Natural killer cell (primary cell): ENCODE data around the gene NCDN. TPM values are rescaled to one million over a fixed set of nuclear protein-coding genes. Genes with fewer than 3 reads are reported as not detected.
"Not testable (repeated sequence)": the region's sequence is repeated elsewhere in the genome, so short reads cannot be mapped to it uniquely, and the experiment has no call there.

ENCODE experiments used
- ATAC-seq, 3 donors: fragments of 150-1000 bp in 2 of 3; fragments of 200-7000 bp in 1 of 3; cut with Tn5 transposase; 1 replicate in 1 of 3; 2 replicates in 2 of 3; pipeline ENCODE4 v1.10.0; 2021; ENCODE audit warnings: mild to moderate bottlenecking in 2 of 3, moderate library complexity in 2 of 3
- DNase-seq, 2 donors: peaks; one replicate each; pipeline versions ENCODE4 v3.0.0 to v3.0.0-alpha.2; 2013 to 2021; ENCODE audit warnings: mixed read lengths in 1 of 2
- H3K27ac ChIP-seq: one replicate; pipeline ENCODE4 v1.5.1; 2013; ENCODE audit warnings: mild to moderate bottlenecking, low read length
- H3K27me3 ChIP-seq: one replicate; pipeline ENCODE4 v1.6.1; 2013; ENCODE audit warnings: low read length; ENCODE audit not compliant: control insufficient read depth, insufficient read depth
- H3K36me3 ChIP-seq: one replicate; pipeline ENCODE4 v1.6.1; 2013; ENCODE audit warnings: low read length; ENCODE audit not compliant: control insufficient read depth, insufficient read depth
- H3K4me1 ChIP-seq: one replicate; pipeline ENCODE4 v1.6.1; 2013; ENCODE audit warnings: low read length; ENCODE audit not compliant: control insufficient read depth, insufficient read depth
- H3K4me3 ChIP-seq: one replicate; pipeline ENCODE4 v1.5.1; 2013; ENCODE audit warnings: low read length
- H3K9me3 ChIP-seq: one replicate; pipeline ENCODE4 v1.6.1; 2013; ENCODE audit warnings: low read length; ENCODE audit not compliant: control insufficient read depth, insufficient read depth
- H3K27ac Mint-ChIP-seq, 2 donors: one replicate each; pipeline ENCODE4 v1.8.0; 2022; ENCODE audit warnings: mild to moderate bottlenecking in 2 of 2, mixed read lengths in 2 of 2, moderate library complexity in 1 of 2
- H3K27me3 Mint-ChIP-seq, 2 donors: one replicate each; pipeline ENCODE4 v1.8.0; 2022; ENCODE audit warnings: low read depth in 2 of 2, mixed read lengths in 2 of 2
- H3K36me3 Mint-ChIP-seq: one replicate; pipeline ENCODE4 v1.8.0; 2022; ENCODE audit warnings: mixed read lengths
- H3K4me1 Mint-ChIP-seq, 2 donors: one replicate each; pipeline ENCODE4 v1.8.0; 2022; ENCODE audit warnings: mixed read lengths in 2 of 2
- H3K4me3 Mint-ChIP-seq: one replicate; pipeline ENCODE4 v1.8.0; 2022; ENCODE audit warnings: mild to moderate bottlenecking, moderate library complexity, mixed read lengths
- H3K9me3 Mint-ChIP-seq, 2 donors: one replicate each; pipeline ENCODE4 v1.8.0; 2022; ENCODE audit warnings: mixed read lengths in 2 of 2
- CTCF ChIP-seq: fragments of 200-600 bp; IDR thresholded peaks from one replicate; pipeline ENCODE4 v1.8.0; 2022; ENCODE audit warnings: antibody characterized with exemption
- WGBS: methylation state at CpG from one replicate; pipeline ENCODE4 v1.1.7; 2013; ENCODE audit warnings: missing lambda C conversion rate; ENCODE audit not compliant: insufficient coverage; 5-methylcytosine and 5-hydroxymethylcytosine counted together
- intact Hi-C: fragments of 100-400 bp; cut with micrococcal nuclease; formaldehyde crosslinking; loops from one replicate; pipeline ENCODE4 v1.14.2; 2022
- total RNA-seq, 4 donors: library from RNA; stranded (reverse); fragments of 120-200 nt in 1 of 4; gene quantifications; one replicate each; pipeline versions ENCODE4 v1.2.3 to v1.2.4, GENCODE V29; 2013 to 2022

Gene NCDN
- total RNA-seq, 3 donors from 2014 or later (not counting 1 experiment from before 2014, with no cell fraction given), result 7.9 to 10.7 (median 9.9) TPM

- Mint-ChIP-seq H3K27ac (peak overlapping the region; percentile 37 to 89), H3K27me3 (no peaks in the 10 kb centered on the region), H3K36me3 (no peaks in the 10 kb centered on the region), H3K4me3 (peak overlapping the region; percentile 94), H3K9me3 (no peaks in the 10 kb centered on the region), H3K4me1 (peaks cover 43 to 54% of the 10 kb centered on the region in 2 donors)
- no peak for ATAC-seq
- Histone ChIP-seq H3K4me1 (peaks cover 40% of the 10 kb centered on the region), H3K4me3 (no peak overlapping the region), H3K36me3 (no peaks in the 10 kb centered on the region), H3K27me3 (no peaks in the 10 kb centered on the region), H3K9me3 (no peaks in the 10 kb centered on the region), H3K27ac (no peak overlapping the region)
- intact Hi-C loops, result no loop called here
- no peak for DNase-seq
- TF ChIP-seq CTCF, result no peak
- WGBS, result 96% methylated on average over 5 of the region's 5 CpGs
Observed at GRCh38 chr1:35575416-35575958, 17.9 kb downstream of the NCDN start.

- Mint-ChIP-seq H3K36me3 (no peaks in the 10 kb centered on the region), H3K27ac (peak overlapping the region; percentile 37 to 89), H3K4me3 (peak overlapping the region; percentile 94), H3K27me3 (no peaks in the 10 kb centered on the region), H3K4me1 (peaks cover 43 to 47% of the 10 kb centered on the region in 2 donors), H3K9me3 (no peaks in the 10 kb centered on the region)
- Histone ChIP-seq H3K4me3 (peak overlapping the region; percentile 14), H3K27ac (no peak overlapping the region), H3K9me3 (no peaks in the 10 kb centered on the region), H3K4me1 (peaks cover 40% of the 10 kb centered on the region), H3K36me3 (no peaks in the 10 kb centered on the region), H3K27me3 (no peaks in the 10 kb centered on the region)
- no peak for ATAC-seq
- intact Hi-C loops, result no loop called here
- TF ChIP-seq CTCF, result no peak
- 67% methylated on average over 10 of the region's 10 CpGs for WGBS
- no peak for DNase-seq
Observed at GRCh38 chr1:35576061-35576765, 18.6 kb downstream of the NCDN start.

GRCh38 chr1:35576766-35577070 lies 19.1 kb downstream of the NCDN start:
- H3K36me3 ChIP-seq, DNase-seq, H3K27me3 Mint-ChIP-seq, H3K36me3 Mint-ChIP-seq, intact Hi-C loops, H3K9me3 ChIP-seq, ATAC-seq, H3K9me3 Mint-ChIP-seq, H3K27me3 ChIP-seq, H3K27ac ChIP-seq: not testable (repeated sequence)
- peak overlapping the region; percentile 37 to 89 for H3K27ac Mint-ChIP-seq
- Histone ChIP-seq H3K4me1 (peaks cover 40% of the 10 kb centered on the region), H3K4me3 (peak overlapping the region; percentile 43)
- WGBS, result 20% methylated on average over 37 of the region's 37 CpGs
- H3K4me3 Mint-ChIP-seq, result peak overlapping the region; percentile 97
- peaks cover 39 to 42% of the 10 kb centered on the region in 2 donors for H3K4me1 Mint-ChIP-seq

- peak; percentile 79 to 89 (median 81) for ATAC-seq
- TF ChIP-seq CTCF, result no peak
- no peaks in the 10 kb centered on the region for H3K36me3 Mint-ChIP-seq
- Histone ChIP-seq H3K4me1 (peaks cover 40% of the 10 kb centered on the region), H3K27ac (peak overlapping the region; percentile 16), H3K9me3 (no peaks in the 10 kb centered on the region), H3K36me3 (no peaks in the 10 kb centered on the region), H3K27me3 (no peaks in the 10 kb centered on the region), H3K4me3 (peak overlapping the region; percentile 43)
- H3K9me3 Mint-ChIP-seq, result no peaks in the 10 kb centered on the region
- WGBS, result 2% methylated on average over 70 of the region's 70 CpGs
- H3K4me1 Mint-ChIP-seq, result peaks cover 33 to 35% of the 10 kb centered on the region in 2 donors
- no peaks in the 10 kb centered on the region for H3K27me3 Mint-ChIP-seq
- peak overlapping the region; percentile 85 to 89 for H3K27ac Mint-ChIP-seq
- peak; percentile 63 to 80 for DNase-seq
- peak overlapping the region; percentile 97 for H3K4me3 Mint-ChIP-seq
- intact Hi-C loops, result no loop called here
Observed at GRCh38 chr1:35577071-35577998, 19.7 kb downstream of the NCDN start.
